NOMO-1 (cell line): ENCODE results near the gene PSMD10.

Source experiments
- DNase-seq, 2 experiments: peaks; one replicate each; lab custom pipeline; 2025; ENCODE audit not compliant: unreplicated experiment in 2 of 2; lab: John Stamatoyannopoulos, UW

Gene PSMD10

GRCh38 chrX:108081110-108081509 lies 10.2 kb downstream of the PSMD10 start:
- no peak for DNase-seq

DNA sequence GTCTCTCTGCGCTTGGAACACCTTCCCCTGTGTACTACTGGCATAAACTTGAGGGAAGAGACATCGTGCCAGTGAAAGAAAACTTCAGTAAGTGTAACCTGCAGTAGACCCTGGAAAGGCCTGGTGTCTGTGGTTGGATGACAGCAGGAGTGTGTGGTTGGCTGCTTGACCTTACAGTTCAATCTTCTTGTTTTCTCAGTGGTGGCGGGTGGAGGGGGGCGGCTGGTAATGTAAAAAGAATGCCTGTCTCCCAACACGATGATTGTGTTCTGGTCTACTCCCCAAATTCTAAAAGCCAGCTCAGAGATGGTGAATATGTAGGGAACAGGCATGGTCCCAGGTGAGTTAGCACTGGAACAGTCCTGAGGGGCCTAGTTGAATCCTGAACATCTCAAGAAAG lies 18.6 kb downstream of the PSMD10 start:
- DNase-seq = no peak

DNA sequence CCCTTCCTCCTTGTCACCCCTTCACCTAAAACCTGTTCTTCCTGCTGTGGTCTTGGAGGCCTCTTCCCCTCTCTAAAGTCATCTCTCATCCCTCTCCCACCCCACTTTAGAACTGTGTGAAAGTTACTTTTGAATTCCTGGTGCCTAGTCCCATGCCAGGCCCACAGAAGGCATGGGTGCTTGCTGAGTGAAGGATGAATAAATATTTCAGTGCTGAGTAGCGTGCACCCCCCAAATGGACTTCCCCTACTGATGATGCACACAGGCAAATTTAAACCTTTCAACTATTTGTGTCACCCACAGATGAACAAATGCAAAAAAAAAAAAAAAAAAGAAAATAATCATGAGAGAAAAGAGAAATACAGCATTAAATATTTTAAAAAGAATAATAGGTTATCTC lies 19.8 kb downstream of the PSMD10 start:
- DNase-seq = no peak

DNA sequence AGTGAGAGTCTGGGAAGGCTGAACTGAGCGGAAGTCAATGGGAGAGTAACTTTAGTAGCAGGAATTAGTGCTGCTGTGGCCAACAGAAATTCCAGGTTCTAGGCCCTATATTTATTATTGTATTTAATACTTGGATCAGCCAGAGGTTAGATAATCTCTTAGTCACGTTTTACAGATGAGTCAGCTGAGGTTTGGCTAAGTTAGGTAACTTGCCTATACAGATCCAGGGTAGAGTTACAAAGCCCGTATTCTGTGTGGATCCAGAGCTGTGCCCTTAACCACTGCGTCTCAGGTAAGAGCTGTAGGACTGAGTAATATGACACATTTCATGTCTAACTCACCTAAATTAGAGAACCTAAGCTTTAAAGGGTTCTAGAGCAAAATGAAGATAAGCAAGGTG lies 20.5 kb downstream of the PSMD10 start:
- DNase-seq = no peak

DNA sequence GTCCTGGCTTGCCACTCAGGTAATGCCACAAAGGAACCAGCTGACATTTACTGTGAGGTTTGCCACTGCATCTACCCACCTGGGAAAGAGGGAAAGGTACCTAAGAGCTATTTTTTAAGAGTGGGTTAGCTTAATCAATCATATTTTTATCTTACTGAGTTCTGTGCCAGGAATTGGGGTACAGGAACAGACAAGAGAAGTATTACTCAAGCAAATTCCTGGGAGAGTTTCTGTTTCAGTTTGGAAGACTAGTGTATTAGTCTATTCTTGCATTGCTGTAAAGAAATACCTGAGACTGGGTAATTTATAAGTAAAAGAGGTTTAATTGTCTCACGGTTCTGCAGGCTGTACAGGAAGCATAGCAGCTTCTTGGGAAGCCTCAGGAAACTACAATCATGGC lies 23.2 kb downstream of the PSMD10 start:
- no peak for DNase-seq

GRCh38 chrX:108064613-108065012 lies 26.7 kb downstream of the PSMD10 start:
- DNase-seq = no peak

DNA sequence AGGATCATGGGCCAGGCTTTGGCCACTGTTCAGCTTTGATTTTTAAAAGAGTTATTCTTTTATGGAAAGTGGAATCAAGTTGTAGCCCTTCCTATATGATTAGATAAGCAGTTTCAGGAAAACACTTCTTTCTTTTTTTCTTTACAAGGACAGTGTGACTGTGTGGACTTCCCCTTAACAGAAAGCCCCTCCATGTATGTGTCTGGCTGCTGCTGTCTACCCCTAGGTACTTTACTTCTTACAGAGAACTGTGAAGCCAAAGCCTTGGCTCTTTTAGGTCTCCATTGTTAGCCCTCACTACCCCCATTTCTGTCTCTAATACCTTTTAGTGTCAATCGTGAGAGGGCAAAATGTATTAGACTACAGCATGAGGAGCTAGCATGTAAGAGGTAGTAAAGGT lies 27.3 kb downstream of the PSMD10 start:
- DNase-seq = no peak

DNA sequence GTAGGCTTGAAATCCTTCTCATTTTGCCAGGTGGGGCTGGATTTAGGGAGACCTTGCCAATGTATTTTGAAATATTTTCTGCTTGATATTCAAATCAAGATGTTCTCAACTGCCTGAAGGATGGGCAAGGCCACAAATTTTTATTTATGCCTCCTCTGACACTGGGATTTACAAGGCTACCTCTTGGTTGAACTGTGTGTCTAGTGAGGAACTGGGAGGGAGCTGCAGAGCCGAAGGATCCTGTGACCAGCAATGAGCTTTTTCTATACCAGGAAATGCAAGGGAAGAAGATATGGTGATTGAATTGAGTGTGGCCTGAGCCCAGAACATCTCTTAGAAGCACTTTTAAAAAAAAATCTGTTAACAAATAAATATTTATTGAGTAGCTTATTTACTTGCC lies 31.5 kb downstream of the PSMD10 start:
- DNase-seq = no peak

DNA sequence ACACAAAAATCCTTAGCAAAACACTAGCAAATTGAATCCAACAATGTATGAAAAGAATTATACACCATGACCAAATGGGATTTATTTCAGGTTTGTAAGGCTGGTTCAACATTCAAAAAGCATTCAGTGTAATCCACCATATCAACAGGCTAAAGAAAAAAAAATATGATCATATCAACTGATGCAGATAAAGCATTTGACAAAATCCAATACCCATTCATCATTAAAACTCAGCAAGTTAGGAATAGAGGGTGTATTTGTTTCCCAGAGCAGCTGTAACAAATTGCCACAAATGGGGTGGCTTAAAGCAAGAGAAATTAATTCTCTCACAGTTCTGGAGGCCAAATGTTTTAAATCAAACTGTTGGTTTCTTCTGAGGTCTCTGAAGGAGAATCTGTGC lies 35.8 kb downstream of the PSMD10 start:
- no peak for DNase-seq

DNA sequence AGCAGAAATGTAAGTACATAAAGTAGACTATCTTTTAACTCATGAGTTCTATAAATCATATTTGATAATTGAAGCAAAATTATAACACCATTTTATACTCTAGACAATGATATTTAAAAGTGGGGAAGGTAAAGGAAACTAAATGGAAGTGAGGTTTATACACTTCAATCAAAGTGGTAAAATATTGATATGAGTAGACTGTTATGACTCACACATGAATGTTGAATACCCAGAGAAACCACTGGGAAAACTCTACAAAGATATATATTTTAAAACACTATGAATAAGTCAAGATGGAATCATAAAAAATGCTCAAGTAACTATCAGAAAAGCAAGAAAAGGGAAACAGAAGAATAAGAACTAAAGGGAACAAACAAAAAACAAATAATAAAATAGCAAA lies 38.1 kb downstream of the PSMD10 start:
- DNase-seq = no peak

DNA sequence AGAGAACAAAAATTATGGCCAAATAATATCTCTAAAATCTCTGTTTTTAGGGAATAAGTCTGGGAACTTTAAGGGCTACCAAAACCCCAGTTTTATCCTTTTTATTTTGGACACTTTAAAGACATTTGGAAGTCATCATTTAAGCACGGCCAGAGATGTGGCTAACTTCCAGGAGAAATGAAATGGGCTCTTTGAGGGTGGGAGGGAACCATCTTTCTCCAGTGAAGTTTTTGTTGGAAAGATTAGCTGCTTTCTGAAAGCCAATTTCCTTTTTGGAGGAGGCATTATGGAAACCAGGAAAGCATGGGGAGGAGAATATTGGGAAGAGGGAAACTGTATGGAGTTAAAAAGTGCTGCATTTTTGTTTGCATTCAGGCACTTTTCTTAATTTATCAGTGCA lies 41.7 kb downstream of the PSMD10 start:
- no peak for DNase-seq

DNA sequence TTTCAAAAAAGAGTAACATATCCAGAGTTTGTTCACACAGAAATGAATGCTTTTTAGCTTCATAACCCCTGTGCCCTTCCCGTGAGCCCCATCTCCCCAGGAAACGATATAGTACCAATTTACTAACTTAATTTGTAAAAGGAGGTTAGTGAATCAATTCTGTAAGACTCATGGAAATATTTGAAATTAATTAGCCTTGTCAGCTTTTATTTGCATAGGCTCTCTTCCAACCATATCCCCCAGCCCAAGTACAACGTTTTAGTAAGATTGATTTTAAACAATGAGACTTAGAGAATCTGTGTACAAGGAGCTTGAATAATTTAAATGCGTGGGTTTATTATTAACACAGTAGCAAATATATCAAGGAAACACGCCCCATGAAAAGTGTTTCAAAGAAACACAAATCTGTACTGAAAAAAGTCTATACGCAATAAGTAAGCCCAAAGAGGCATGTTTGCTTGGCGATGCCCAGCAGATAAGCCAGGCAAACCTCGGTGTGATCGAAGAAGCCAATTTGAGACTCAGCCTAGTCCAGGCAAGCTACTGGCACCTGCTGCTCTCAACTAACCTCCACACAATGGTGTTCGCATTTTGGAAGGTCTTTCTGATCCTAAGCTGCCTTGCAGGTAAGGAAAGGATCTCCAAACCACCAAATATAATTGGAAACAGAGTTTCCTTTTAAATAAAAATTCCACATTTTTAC lies 46.6 kb downstream of the PSMD10 start, which contains the start of gene VSIG1:
VSIG1 (plus strand) TSS at position 512 of the 703 bp plus-strand sequence; CDS start at position 578, 66 bp downstream.
- DNase-seq = no peak

GRCh38 chrX:108036298-108036973 lies 54.9 kb downstream of the PSMD10 start:
- DNase-seq = no peak

DNA sequence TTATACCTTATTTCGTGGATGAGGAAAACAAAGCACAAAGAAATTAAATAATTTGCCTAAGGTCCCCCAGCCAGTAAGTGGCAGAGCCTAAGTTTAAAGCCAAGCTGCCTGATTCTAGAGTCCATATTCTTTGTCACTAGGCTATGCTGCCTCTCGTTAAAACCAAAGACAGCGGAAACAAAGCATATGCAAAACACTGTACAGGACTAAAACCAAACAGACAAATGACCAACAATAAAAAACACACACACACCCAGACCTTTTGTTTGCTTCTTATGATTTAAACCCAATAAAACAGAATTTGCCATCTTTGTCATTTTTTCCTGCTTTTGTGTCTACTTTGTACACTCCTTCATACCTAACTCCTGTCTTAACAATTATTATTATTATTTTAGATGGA lies 56.6 kb downstream of the PSMD10 start:
- no peak for DNase-seq
